Left lung (tissue), 10 donors: ENCODE results near the gene EPHB1. TPM values are rescaled to one million over a fixed set of nuclear protein-coding genes. Genes with fewer than 3 reads are reported as not detected.

Source experiments
- ATAC-seq: fragments of 200-7000 bp; cut with Tn5 transposase; one replicate; pipeline ENCODE4 v1.9.1; 2020; ENCODE audit warnings: moderate library complexity
- DNase-seq, 4 donors: peaks; one replicate each; pipeline ENCODE4 v3.0.0-alpha.2; 2013 to 2020
- H3K27ac ChIP-seq, 2 donors: fragments of 200-600 bp; sonication (generic) in 1 of 2; one replicate each; pipeline versions ENCODE4 v1.5.0 to v1.8.0; 2020 to 2021
- H3K27me3 ChIP-seq, 2 donors: fragments of 200-600 bp; sonication (generic) in 1 of 2; one replicate each; pipeline versions ENCODE4 v1.5.0 to v1.8.0; 2020 to 2021
- H3K36me3 ChIP-seq, 2 donors: fragments of 200-600 bp; sonication (generic) in 1 of 2; one replicate each; pipeline versions ENCODE4 v1.5.0 to v1.8.0; 2020 to 2021
- H3K4me1 ChIP-seq, 2 donors: fragments of 200-600 bp; one replicate each; pipeline ENCODE4 v1.8.0; 2021
- H3K4me3 ChIP-seq, 2 donors: fragments of 200-600 bp; sonication (generic) in 1 of 2; one replicate each; pipeline versions ENCODE4 v1.5.0 to v1.8.0; 2020 to 2021; ENCODE audit warnings: mild to moderate bottlenecking in 1 of 2
- H3K9me3 ChIP-seq, 2 donors: fragments of 200-600 bp; sonication (generic) in 1 of 2; one replicate each; pipeline versions ENCODE4 v1.5.0 to v1.8.0; 2020 to 2021
- CTCF ChIP-seq, 2 donors: fragments of 200-600 bp; sonication (generic) in 1 of 2; IDR thresholded peaks; one replicate each; pipeline versions ENCODE4 v1.5.0 to v1.8.0; 2021; ENCODE audit warnings: antibody characterized with exemption in 2 of 2
- intact Hi-C, 2 donors: fragments of 100-400 bp; cut with DNase I; formaldehyde crosslinking; loops; one replicate each; pipeline versions ENCODE4 v1.11.2 to v1.14.2; 2022
- polyA plus RNA-seq, 6 donors: library from polyadenylated mRNA; unstranded; fragments of 120-200 nt; gene quantifications; one replicate each; pipeline ENCODE4 v1.2.1, GENCODE V29; 2013; ENCODE audit not compliant: insufficient read length in 6 of 6
- total RNA-seq, 2 donors: library from RNA; stranded (reverse); fragmentation: NEBNext Ultra II Directional; extraction: Animal tissue kit (Norgen Biotek cat#: 25700); gene quantifications; one replicate each; pipeline ENCODE4 v1.2.1, GENCODE V29; 2021
- donor health status: DM: no; HTN: yes; CAD: no.
- donor health status: DM: no; HTN: no; CAD: no.

The EPHB1 gene
- total and polyA plus RNA-seq, 8 donors: 1.1 to 4.3 (median 2.7) TPM

GRCh38 chr3:134860141-134860540 lies 65.1 kb downstream of the EPHB1 start:
- no peaks in the 10 kb centered on the region for H3K9me3 ChIP-seq

DNA sequence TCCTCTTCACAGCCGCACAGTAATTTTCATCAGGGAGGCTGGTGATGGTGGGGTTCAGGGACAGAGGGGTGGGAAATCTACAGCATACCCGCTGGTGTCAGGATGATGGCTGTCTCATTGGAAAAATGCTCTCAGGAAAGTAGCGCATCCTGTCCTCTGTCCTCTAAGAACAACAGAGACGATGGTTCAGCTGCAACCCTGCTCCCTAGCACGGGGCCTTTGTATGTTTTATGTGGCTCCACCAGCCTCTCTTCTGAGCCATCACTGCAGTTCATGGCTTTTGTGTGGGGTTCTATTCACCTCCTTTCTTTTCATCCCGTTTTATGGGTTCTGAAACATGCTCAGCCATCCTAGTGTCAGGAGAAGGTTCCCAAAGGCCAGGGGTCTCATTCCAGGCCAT lies 68.9 kb downstream of the EPHB1 start:
- H3K9me3 ChIP-seq: no peaks in the 10 kb centered on the region
- DNase-seq (no peak), ATAC-seq (no peak)
- no peaks in the 10 kb centered on the region for H3K36me3 ChIP-seq
- no peaks in the 10 kb centered on the region for H3K27me3 ChIP-seq
- no peak for TF ChIP-seq CTCF (IDR thresholded peaks at IDR 0.05)
- no peak overlapping the region for H3K4me3 ChIP-seq
- H3K27ac ChIP-seq: no peak overlapping the region
- intact Hi-C loops: no loop called here
- peaks cover 0 to 5% of the 10 kb centered on the region in 2 donors for H3K4me1 ChIP-seq

More at GRCh38 chr3:134860141-134860540, 65.1 kb downstream of the EPHB1 start:
- ATAC-seq (no peak), DNase-seq (no peak)
- Histone ChIP-seq H3K27me3 (no peaks in the 10 kb centered on the region), H3K4me1 (peaks cover 0 to 5% of the 10 kb centered on the region in 2 donors), H3K27ac (no peak overlapping the region), H3K4me3 (no peak overlapping the region), H3K36me3 (no peaks in the 10 kb centered on the region)
- TF ChIP-seq CTCF (IDR thresholded peaks at IDR 0.05): no peak
- intact Hi-C loops: no loop called here

GRCh38 chr3:134864636-134865035 lies 69.6 kb downstream of the EPHB1 start:
- DNase-seq: no peak
- H3K36me3 ChIP-seq: no peaks in the 10 kb centered on the region
- H3K27me3 ChIP-seq: no peaks in the 10 kb centered on the region
- H3K4me1 ChIP-seq: peaks cover 0 to 5% of the 10 kb centered on the region in 2 donors
- ATAC-seq: peak; percentile 31
- no peak overlapping the region for H3K4me3 ChIP-seq
- H3K9me3 ChIP-seq: no peaks in the 10 kb centered on the region
- TF ChIP-seq CTCF (IDR thresholded peaks at IDR 0.05): no peak
- no peak overlapping the region for H3K27ac ChIP-seq
- intact Hi-C loops: no loop called here

DNA sequence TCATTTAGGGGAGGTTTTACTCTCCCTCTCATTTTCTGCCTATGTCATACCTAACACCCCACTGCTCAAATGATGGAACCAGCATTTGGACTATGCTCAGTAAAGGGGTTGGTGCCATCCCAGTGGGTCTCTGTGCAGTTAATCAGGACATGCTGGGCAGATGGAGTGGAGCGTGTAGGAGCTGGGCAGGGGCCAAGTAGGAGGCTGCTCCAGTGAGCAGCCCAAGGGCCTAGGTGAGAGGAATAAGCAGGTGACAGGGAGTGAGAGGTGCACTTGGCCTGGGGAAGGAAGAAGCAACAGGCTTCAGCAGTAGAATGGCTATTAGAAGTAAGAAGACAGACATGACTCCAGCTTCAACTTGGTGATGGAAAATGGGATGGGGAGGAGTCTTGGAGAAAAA lies 72.2 kb downstream of the EPHB1 start:
- ATAC-seq (no peak), DNase-seq (no peak)
- TF ChIP-seq CTCF (IDR thresholded peaks at IDR 0.05): no peak
- Histone ChIP-seq H3K4me1 (peaks cover 0 to 5% of the 10 kb centered on the region in 2 donors), H3K27me3 (no peaks in the 10 kb centered on the region), H3K36me3 (no peaks in the 10 kb centered on the region), H3K9me3 (no peaks in the 10 kb centered on the region), H3K4me3 (no peak overlapping the region), H3K27ac (no peak overlapping the region)
- intact Hi-C loops: no loop called here

GRCh38 chr3:134869153-134869726 lies 74.2 kb downstream of the EPHB1 start:
- intact Hi-C loops: no loop called here
- DNase-seq (no peak), ATAC-seq (no peak)
- H3K27me3 ChIP-seq: no peaks in the 10 kb centered on the region
- H3K27ac ChIP-seq: no peak overlapping the region
- H3K36me3 ChIP-seq: no peaks in the 10 kb centered on the region
- peaks cover 0 to 4% of the 10 kb centered on the region in 2 donors for H3K4me1 ChIP-seq
- H3K4me3 ChIP-seq: no peak overlapping the region
- TF ChIP-seq CTCF (IDR thresholded peaks at IDR 0.05): no peak
- no peaks in the 10 kb centered on the region for H3K9me3 ChIP-seq
